ENCODE data around the gene FER.
"Not testable (repeated sequence)": the region's sequence is repeated elsewhere in the genome, so short reads cannot be mapped to it uniquely, and the experiment has no call there.

Gene FER

DNA sequence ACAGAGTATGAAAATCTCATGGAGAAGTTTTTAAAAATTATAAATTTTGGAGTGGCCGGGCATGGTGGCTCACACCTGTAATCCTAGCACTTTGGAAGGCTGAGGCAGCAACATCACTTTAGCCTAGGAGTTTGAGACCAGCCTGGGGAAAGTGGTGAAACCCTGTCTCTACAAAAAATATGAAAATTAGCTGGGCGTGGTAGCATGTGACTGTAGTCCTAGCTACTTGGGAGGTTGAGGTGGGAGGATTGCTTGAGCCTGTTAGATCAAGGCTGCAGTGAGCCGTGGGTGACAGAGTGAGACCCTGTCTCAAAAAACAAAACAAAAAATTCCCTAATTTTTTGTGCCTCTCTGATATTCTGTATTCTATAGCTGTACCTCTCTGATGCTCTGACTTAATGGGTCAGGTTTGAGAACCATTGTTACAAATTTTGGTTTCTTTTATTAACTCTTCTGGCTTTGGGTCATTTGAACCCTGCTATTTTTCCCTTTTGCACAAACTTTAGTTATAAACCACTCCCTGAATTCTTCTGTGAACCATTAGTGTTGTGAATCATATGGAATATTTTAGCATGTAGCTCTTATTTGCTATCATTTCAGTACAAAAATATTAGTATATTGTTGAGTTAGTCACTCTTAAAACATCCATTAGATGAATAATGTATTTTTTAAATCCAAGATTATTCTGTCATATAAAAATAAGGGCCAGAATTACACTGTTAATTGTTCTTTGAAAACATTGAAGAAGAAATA is 51.0 kb downstream of the FER start:
- DNase-seq (ENCODE audit: low read depth, low spot score): no peak

DNA sequence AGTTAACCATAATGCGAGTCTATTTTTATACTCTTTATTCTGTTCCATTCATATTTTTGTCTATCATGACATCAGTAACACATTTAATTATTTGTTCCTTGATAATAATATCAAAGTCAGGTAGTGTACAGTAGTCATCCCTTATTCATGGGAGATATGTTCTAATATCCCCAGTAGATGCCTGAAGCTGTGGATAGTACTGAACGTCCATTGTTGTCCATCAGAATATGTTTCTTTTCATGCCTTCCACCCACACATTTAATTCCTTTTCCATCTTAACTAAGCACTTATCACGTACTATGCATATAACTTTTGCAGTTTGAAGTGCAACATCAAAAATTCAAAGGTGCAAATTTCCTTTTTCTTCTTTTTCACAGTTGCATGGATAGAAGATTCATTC is 53.6 kb downstream of the FER start:
- no peak for DNase-seq (ENCODE audit: low read depth, low spot score)

DNA sequence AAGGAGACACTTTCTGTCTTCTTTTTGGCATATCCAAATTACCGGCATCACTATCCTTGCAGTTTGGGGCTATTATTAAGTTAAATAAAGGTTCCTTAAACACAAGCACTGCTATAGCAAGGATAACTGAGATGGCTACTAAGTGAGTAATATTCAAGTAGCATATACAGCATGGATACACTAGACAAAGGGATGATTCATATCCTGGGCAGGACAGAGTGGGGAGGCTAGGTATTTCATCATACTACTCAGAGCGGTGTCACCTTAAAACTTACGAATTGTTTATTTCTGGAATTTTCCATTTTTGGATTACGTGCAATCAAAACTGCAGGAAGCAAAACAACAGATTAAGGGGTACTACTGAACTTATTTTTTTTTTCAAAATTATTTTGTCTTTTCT is 54.1 kb downstream of the FER start:
- no peak for DNase-seq (ENCODE audit: low read depth, low spot score)

DNA sequence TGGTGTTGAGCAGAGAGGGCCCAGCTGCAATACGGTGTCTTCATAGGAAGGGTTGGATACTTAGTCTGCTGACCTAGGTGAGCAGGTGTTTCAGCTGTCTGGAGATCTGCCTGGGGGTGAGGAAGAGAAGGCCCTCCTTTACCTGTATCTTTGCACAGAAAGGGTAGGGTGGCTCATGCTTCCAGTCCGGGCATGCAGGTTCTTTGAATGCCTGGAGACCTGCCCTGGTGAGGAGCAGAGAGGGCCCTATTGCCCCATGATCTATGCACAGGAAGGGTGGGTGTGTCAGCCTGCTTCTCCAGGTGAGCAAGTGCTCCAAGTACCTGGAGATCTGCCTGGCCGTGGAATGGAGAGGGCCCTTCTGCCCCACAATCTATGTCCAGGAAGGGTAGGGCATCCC is 63.0 kb downstream of the FER start:
- no peak for DNase-seq (ENCODE audit: low read depth, low spot score)

DNA sequence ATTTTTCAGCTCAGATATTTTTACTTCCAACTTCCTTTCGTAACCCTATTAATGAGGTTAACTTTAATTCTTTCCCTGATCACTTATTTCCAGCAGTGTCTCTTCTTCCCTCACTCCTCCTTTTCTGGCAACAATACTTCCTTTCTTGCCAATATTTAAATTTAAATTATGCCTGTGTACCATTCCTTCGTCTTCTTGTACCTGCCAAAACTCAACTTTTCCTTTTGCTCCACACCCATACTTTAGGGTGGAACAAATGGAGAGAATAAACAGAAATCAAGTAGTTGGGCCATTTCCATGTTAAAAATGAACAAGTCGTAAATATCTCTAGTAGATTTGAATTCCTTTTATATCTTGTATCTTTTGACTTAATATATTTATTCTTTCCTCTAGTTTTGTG is 66.0 kb downstream of the FER start:
- DNase-seq (ENCODE audit: low read depth, low spot score): no peak

DNA sequence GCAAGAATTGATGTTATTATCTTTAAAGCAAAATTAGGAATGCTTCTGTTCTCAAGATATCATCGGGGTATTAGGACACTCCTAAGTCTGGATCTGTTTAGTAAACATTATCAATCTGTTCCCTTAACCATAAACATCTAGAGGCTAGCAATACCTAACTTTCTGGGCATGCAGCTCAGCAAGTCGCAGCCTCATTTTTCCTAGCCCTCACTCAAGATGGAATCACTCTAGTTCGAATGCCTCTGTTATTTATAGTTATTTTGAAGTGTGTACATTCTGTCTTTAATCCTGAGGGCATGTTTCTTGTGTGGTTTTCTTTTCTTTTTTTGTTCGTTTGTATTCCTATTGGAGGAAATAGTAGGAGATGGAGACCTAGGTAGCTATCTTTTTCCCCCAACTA is 66.9 kb downstream of the FER start:
- DNase-seq (ENCODE audit: low read depth, low spot score): no peak

DNA sequence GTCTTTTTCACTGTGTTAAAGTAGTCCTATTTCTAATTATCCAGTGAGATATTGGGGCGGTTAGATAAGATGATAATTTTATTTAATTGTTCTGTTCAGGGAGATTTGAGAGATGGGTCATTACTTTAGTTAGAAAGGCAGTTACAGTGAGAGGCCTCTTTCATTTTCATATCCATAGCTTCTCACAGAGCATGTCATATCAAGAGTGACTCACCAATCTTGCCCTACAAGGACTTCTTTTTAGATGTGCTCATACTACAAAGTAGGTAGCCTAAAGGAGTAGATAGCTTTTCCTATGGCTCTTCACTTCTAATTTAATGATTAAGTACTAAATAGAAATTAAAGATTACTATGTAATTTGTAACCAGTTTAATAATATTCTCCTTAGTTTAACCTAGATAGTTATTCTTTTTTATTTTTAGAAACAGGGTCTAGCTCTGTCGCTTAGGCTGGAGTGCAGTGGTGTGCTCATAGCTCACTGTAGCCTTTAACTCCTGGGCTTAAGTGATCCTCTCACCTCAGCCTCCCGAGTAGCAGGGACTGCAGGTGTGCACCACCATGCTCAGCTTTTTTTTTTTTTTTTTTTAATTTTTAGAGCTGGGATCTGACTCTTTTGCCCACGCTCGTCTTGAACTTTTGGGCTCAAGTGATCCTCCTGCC is 71.0 kb downstream of the FER start:
- no peak for DNase-seq (ENCODE audit: low read depth, low spot score)

DNA sequence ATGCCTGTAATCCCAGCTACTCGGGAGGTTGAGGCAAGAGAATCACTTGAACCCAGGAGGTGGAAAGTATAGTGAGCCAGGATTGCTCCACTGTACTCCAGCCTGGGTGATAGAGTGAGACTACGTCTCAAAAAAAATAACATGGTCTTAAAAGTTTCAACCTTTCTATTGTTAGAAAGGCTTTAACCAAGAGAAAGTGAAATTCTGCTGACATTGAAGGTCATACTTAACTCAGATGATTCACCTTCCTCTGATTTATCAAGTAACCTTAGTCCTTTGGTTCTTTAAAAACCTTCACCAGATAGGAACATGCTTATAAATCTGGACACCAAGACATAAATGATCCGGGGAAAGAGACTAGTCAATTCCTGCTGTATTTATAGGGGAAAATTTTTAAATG is 73.3 kb downstream of the FER start:
- DNase-seq (ENCODE audit: low read depth, low spot score): no peak

DNA sequence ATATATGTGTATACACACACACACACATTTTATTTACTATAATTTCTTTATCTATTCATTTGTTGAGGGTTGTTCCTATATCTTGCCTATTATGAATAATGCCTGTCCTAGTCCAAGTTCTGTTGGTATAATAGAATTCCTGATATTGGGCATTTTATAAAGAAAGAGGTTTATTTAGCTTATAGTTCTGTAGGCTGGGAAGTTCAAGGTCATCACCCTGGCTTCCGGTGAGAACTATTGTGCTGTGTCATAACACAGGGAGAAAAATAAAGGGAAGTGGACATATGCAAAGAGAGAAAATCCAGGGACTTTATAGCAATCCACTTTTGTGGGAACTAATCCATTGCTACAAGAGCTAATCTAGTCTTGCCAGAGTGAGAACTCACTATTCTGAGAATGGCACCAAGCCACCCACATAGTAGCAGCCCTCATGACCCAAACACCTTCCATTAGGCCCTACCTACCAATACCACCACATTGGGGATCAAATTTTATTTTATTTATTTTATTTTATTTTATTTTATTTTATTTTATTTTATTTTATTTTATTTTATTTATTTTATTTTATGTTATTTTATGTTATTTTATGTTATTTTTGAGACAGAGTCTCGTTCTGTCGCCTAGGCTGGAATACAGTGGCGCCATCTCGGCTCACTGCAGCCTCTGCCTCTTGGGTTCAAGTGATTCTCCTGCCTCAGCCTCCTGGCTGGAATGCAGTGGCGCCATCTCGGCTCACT is 74.7 kb downstream of the FER start:
- no peak for DNase-seq (ENCODE audit: low read depth, low spot score)

DNA sequence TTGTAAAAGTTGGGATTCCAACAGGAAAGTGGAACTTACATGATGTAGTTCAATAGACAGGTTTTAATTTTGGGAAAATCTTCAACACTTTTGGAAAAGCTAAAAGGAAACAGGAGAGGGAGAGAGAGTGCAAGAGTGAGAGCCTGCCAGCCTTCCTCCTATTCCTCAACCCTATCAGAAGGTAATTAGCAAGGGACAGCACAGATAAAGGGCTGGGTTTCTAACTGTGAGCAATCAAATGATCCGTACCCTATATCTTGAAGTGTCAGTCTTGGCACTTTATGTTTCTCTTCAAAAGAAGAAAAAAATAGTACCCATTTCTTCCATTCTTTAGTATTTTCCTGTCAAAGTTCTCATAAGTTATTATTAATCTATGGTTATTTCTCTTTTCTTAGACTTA is 79.4 kb downstream of the FER start:
- no peak for DNase-seq (ENCODE audit: low read depth, low spot score)

DNA sequence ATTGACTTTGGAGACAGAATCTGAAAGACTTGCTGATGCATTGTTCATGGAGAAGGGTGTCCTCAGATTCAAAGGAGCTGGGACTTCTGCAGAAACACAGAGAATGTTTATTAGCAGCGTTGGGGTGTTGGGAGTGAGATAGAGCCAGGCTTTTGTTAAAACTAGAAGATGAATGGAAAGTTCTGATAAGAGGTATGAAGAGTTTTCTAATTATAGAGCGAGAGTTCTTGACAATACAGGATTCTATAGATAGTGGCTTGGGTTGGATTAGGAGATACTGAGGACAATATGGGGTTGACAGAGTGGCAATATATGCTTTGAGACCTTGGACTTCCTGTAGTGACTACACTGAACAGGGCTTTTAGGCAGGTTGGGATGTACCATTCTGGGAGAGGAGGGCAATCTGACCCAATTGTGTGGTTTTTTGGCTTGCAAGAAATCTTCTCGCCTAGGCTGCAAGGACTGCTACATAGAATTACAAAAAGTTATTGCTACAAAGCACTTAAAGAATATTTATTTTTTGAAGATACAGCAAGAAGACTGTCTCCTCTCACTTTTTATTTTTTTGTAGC is 83.1 kb downstream of the FER start:
- DNase-seq (ENCODE audit: low read depth, low spot score): no peak

DNA sequence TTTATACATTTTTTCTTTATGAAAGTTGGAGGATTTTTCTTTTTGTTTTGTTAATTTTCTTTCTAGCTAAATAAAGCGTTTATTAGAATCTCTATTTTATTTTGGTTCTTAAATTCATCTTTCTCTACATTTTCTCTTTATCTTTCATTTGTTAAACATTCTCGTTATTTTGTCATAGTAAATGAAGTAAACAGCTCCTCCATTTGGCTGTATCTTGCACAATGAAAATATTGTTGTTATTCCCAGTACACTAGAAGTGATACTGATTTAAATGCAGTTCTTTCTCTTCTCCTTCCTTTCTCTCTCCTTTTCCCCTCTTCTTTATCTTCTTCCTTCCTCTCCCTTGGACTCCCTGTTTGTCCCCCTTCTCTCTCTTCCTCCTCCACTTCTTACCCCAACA is 88.8 kb downstream of the FER start:
- DNase-seq (ENCODE audit: low read depth, low spot score): no peak

DNA sequence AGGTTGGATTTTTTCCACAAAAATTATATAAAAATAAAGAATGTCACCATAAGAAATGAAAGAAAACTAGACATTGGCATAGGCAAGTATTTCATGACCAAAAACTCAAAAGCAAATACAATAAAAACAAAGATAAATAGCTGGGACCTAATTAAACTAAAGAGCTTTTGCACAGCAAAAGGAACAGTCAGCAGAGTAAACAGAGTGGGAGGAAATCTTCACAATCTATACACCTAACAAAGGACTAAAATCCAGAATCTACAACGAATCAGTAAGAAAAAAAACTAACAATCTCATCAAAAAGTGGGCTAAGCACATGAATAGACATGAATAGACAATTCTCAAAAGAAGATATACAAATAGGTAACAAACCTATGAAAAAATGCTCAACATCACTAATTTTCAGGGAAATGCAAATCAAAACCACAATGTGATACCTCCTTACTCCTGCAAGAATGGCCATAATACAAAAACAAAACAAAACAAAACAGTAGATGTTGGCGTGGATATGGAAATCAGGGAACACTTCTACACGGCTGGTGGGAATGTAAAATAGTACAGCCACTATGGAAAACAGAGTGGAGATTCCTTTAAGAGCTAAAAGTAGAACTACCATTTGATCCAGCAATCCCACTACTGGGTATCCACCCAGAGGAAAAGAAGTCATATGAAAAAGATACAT is 94.7 kb downstream of the FER start:
- DNase-seq (ENCODE audit: low read depth, low spot score): not testable (repeated sequence)

DNA sequence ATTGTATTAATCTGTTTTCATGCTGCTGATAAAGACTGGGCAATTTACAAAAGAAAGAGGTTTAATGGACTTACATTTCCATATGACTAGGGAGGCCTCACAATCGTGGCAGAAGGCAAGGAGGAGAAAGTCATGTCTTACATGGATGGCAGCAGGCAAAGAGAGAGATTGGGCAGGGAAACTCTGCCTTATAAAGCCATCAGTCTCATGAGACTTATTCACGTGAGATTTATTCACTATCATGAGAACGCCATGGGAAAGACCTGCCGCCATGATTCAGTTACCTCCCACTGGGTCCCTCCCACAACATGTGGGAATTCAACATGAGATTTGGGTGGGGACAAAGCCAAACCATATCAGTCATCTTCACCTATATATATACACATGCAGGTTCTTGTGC is 103.4 kb downstream of the FER start:
- DNase-seq (ENCODE audit: low read depth, low spot score): not testable (repeated sequence)

DNA sequence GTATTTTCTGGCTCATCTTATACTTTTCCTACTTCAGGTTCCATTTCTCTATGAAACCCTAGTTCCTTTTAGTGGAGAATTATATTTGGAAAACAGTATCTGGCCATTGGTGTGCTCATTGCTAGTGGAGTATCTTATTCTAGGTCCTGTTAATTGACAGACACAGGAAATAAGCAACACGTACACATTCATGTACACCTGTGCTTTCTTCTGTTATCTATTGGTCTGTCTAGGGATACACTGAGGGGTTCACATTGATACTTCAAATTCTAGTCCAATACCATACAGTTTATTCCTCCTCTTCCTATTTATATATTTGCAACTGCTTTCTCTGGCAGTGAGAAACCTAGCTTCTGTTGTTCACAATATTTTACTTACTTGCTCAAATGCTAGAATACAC is 110.2 kb downstream of the FER start:
- DNase-seq (ENCODE audit: low read depth, low spot score): no peak

DNA sequence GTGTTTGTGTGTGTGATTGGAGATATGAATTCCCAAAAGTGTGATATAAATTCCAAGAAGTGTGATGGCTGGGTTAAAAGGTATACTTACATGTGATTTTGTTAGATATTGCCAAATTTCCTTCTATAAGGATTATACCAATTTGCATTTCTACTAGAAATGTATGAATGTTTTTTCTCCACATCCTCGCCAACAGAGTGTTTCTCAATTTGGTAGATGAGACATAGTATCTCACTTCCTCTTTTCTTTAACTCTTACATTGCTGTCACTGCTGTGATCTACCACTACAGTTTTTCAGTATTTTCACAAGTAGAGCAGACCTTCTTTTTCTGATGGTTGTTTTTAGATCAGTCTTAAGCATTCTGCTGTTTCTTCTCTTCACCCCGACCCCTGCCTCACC is 111.3 kb downstream of the FER start:
- no peak for DNase-seq (ENCODE audit: low read depth, low spot score)

DNA sequence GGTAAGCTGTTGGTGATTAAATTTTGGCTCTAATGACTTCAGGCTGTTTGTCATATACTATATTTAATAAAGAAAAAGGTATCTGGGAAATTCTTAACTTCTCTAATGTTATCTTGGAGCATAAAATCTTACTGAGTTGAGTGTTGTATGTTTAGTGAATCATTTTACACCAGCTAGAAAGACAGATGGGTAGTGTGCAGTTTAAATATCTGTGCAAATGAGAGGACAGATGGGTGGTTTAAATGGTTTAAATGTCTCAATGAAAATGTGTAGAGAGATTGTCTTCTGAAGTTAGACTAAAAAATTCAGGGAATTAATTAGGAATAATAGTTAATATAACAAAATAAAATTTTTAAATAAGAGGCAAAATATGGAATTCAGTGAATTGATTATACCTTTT is 114.5 kb downstream of the FER start:
- DNase-seq (ENCODE audit: low read depth, low spot score): no peak

DNA sequence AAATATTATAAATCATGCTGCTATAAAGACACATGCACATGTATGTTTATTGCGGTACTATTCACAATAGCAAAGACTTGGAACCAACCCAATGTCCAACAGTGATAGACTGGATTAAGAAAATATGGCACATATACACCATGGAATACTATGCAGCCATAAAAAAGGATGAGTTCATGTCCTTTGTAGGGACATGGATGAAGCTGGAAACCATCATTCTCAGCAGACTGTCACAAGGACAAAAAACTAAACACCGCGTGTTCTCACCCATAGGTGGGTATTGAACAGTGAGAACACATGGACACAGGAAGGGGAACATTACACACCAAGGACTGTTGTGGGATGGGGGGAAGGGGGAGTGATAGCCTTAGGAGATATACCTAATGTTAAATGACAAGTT is 118.4 kb downstream of the FER start:
- DNase-seq (ENCODE audit: low read depth, low spot score): not testable (repeated sequence)

DNA sequence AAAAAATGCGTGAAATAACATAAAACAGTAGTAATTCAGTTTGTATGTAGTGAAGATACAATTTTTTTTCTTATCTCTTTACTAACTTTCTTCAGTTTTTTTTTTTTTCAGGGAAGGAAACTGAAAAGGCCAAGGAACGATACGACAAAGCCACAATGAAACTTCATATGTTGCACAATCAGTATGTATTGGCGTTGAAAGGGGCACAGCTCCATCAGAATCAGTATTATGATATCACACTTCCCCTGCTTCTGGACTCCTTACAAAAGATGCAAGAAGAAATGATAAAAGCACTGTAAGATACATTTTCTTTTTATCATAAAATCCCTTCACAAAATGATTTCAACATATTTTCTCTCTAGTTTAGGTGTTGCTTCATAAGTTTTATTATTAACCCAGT is 120.0 kb downstream of the FER start:
- no peak for DNase-seq (ENCODE audit: low read depth, low spot score)

DNA sequence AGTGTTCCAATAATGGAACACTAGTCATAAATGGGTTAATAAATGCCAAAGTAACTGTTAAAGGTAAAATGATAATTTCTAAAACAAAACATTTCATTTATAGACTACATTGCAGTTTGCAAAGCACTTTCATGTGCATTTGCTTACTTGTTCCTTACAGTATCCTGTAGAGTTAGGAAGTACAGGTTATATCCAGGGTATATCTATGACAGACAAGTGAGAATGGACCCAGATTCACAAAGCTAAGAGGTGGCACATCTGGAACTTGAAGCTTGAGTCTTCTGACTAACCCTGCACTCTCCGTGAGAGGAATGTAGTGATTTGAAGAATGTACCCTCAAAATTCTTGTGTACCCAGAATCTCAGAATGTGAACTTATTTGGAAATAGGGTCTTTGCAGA is 121.4 kb downstream of the FER start:
- DNase-seq (ENCODE audit: low read depth, low spot score): no peak

DNA sequence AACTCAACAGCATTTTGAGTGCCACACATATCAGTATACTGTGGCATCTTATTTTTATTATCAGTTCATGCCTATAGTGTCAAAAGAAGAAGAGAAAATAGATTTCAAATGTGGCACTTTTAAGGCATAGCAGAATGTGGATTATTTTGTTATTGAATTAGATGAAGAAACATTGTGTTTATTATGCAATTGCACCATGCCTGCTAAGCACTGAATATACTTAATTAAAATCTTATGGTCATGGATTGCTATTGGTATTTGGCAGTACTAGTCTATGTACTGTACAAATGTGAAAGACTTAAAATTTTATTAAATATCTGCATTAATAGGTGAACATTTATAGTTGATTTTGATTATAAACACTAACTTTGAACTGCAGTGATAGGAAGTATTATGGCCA is 128.8 kb downstream of the FER start:
- DNase-seq (ENCODE audit: low read depth, low spot score): no peak

DNA sequence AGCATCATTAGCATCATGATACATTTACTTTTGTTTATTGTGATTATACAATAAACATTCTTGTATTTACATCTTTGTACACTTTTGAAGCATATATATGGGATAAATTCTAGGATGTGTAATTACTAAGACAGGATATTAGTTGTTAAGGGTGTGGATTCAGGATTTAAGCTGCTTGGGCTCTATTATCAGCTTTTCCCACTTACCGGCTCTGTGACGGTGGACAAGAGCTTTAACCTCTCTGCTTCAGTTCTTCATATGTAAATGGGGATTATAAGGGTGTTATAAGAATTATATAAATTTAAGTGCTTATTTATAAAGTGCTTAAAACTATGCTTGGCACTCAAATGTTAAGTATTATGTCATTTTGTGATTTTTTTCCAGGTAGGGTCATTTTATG is 131.1 kb downstream of the FER start:
- DNase-seq (ENCODE audit: low read depth, low spot score): no peak

Measured in ELF-1 (cell line).